ENCODE results near the gene CD300LB. TPM values are rescaled to one million over a fixed set of nuclear protein-coding genes. Genes with fewer than 3 reads are reported as not detected.

Gene CD300LB
- total and polyA plus RNA-seq, 10 of the 15 experiments (the other 5 are each of a cell fraction or from before 2014, with no cell fraction given): 0.08 to 0.57 (median 0.25) TPM; not detected in 4

GRCh38 chr17:74528491-74529199, 2.6 kb downstream of the CD300LB start (continued):
- TF ChIP-seq USF2 (IDR thresholded peaks at IDR 0.05; ENCODE audit: borderline replicate concordance, low read depth, low read length) (no peak), GABPA (IDR thresholded peaks at IDR 0.05; ENCODE audit: low read depth) (no peak), KAT2A (conservative IDR thresholded peaks at IDR 0.05; ENCODE audit: control insufficient read depth, low read depth, low read length) (no peak), ZNF274 (IDR thresholded peaks at IDR 0.05; ENCODE audit: insufficient read depth, insufficient read length) (no peak), BCL3 (IDR thresholded peaks at IDR 0.05; ENCODE audit: borderline replicate concordance, insufficient read depth, low read depth, low read length, poor library complexity, severe bottlenecking) (no peak), NFYA (IDR thresholded peaks at IDR 0.05; ENCODE audit: borderline replicate concordance, low read depth, low read length) (no peak), IKZF1 (conservative IDR thresholded peaks at IDR 0.05) (peak; percentile 93), IRF5 (IDR thresholded peaks at IDR 0.05; ENCODE audit: borderline replicate concordance) (no peak), ASH2L (IDR thresholded peaks at IDR 0.05; ENCODE audit: borderline replicate concordance, low read depth) (no peak), RUNX3 (IDR thresholded peaks at IDR 0.05; ENCODE audit: low read length) (peak; percentile 62), PBX3 (IDR thresholded peaks at IDR 0.05; ENCODE audit: insufficient replicate concordance, low read depth, low read length) (no peak), PAX8 (IDR thresholded peaks at IDR 0.05) (no peak), ZNF207 (IDR thresholded peaks at IDR 0.05; ENCODE audit: borderline replicate concordance) (peak; percentile 55; the same call in 1 of the 2 replicates), BRCA1 (IDR thresholded peaks at IDR 0.05; ENCODE audit: low read depth, low read length) (no peak), CHD1 (IDR thresholded peaks at IDR 0.05; ENCODE audit: low read depth, low read length) (no peak), ATF3 (IDR thresholded peaks at IDR 0.05; ENCODE audit: borderline replicate concordance, extremely low read depth, low read depth, low read length) (no peak), STAT1 (conservative IDR thresholded peaks at IDR 0.05) (no peak), SPI1 (IDR thresholded peaks at IDR 0.05; ENCODE audit: borderline replicate concordance, insufficient read depth, low read depth, low read length) (peak; percentile 92), KLF5 (IDR thresholded peaks at IDR 0.05; ENCODE audit: partially characterized antibody) (no peak), IRF4 (IDR thresholded peaks at IDR 0.05; ENCODE audit: low read depth, low read length) (peak; percentile 68; the same call in 1 of the 2 replicates), NKRF (conservative IDR thresholded peaks at IDR 0.05) (no peak), POLR2AphosphoS2 (IDR thresholded peaks at IDR 0.05; ENCODE audit: low read depth, low read length) (no peak), TCF12 (IDR thresholded peaks at IDR 0.05; ENCODE audit: low read depth, low read length) (no peak), RFX5 (IDR thresholded peaks at IDR 0.05; ENCODE audit: low read depth, low read length) (no peak)

Measured in GM12878 (cell line).